Measurements from ENCODE around the gene ATP2B2.

Gene ATP2B2

GRCh38 chr3:10485806-10486205 is 19.6 kb downstream of the ATP2B2 start:
- Histone ChIP-seq H3K36me3 (ENCODE audit: control insufficient read depth in 2 of 2, insufficient read depth in 1 of 2, low read length in 2 of 2) (no peaks in the 10 kb centered on the region), H3K4me1 (ENCODE audit: control insufficient read depth, insufficient read depth, low read length) (no peaks in the 10 kb centered on the region)
- CTCF ChIA-PET, result interaction anchor here (0.8 to 1.0 kb wide), 2 partner anchors 10 to 255 kb away, joined by 3 to 4 read pairs; no protein-coding TSS in a partner anchor

GRCh38 chr3:10485380-10485779 is 20.0 kb downstream of the ATP2B2 start:
- no peaks in the 10 kb centered on the region for H3K9me3 ChIP-seq (ENCODE audit: control insufficient read depth, insufficient read depth, low read depth, low read length)
- no peaks in the 10 kb centered on the region for H3K36me3 ChIP-seq (ENCODE audit: control insufficient read depth in 2 of 2, insufficient read depth in 1 of 2, low read length in 2 of 2)
- no peak overlapping the region for H3K4me3 ChIP-seq (ENCODE audit: low read depth, low read length)
- ChIA-PET POLR2A (no interaction called here), CTCF (interaction anchor here (0.8 kb wide), 1 partner anchor 10 kb away, joined by 4 read pairs; no protein-coding TSS in a partner anchor)
- TF ChIP-seq ZNF514 (tag by site-specific recombination; IDR thresholded peaks at IDR 0.05) (no peak), ZNF596 (tag by site-specific recombination; IDR thresholded peaks at IDR 0.05) (no peak), ZNF112 (tag by site-specific recombination; IDR thresholded peaks at IDR 0.05) (no peak), ZNF146 (tag by site-specific recombination; IDR thresholded peaks at IDR 0.05) (no peak)
- H3K27ac ChIP-seq (ENCODE audit: extremely low read depth, low read depth, low read length), result no peak overlapping the region
- no peaks in the 10 kb centered on the region for H3K4me1 ChIP-seq (ENCODE audit: control insufficient read depth, insufficient read depth, low read length)

More at GRCh38 chr3:10485806-10486205, 19.6 kb downstream of the ATP2B2 start:
- Histone ChIP-seq H3K27ac (ENCODE audit: extremely low read depth, low read depth, low read length) (no peak overlapping the region), H3K9me3 (ENCODE audit: control insufficient read depth, insufficient read depth, low read depth, low read length) (no peaks in the 10 kb centered on the region), H3K4me3 (ENCODE audit: low read depth, low read length) (no peak overlapping the region)
- POLR2A ChIA-PET, result no interaction called here
- TF ChIP-seq KLF9 (tag by site-specific recombination; IDR thresholded peaks at IDR 0.05; ENCODE audit: low read depth) (no peak), ZNF223 (tag by site-specific recombination; IDR thresholded peaks at IDR 0.05) (no peak)

- Histone ChIP-seq H3K4me1 (ENCODE audit: control insufficient read depth, insufficient read depth, low read length) (no peaks in the 10 kb centered on the region), H3K4me3 (ENCODE audit: low read depth, low read length) (no peak overlapping the region), H3K9me3 (ENCODE audit: control insufficient read depth, insufficient read depth, low read depth, low read length) (no peaks in the 10 kb centered on the region), H3K36me3 (ENCODE audit: control insufficient read depth in 2 of 2, insufficient read depth in 1 of 2, low read length in 2 of 2) (no peaks in the 10 kb centered on the region), H3K27ac (ENCODE audit: extremely low read depth, low read depth, low read length) (no peak overlapping the region)
- TF ChIP-seq ZNF266 (tag by site-specific recombination; IDR thresholded peaks at IDR 0.05; ENCODE audit: low read depth) (no peak), ZIC2 (tag by site-specific recombination; IDR thresholded peaks at IDR 0.05) (no peak)
- ChIA-PET CTCF (no interaction called here), POLR2A (no interaction called here)
Observed at GRCh38 chr3:10484709-10485108, 20.7 kb downstream of the ATP2B2 start.

DNA sequence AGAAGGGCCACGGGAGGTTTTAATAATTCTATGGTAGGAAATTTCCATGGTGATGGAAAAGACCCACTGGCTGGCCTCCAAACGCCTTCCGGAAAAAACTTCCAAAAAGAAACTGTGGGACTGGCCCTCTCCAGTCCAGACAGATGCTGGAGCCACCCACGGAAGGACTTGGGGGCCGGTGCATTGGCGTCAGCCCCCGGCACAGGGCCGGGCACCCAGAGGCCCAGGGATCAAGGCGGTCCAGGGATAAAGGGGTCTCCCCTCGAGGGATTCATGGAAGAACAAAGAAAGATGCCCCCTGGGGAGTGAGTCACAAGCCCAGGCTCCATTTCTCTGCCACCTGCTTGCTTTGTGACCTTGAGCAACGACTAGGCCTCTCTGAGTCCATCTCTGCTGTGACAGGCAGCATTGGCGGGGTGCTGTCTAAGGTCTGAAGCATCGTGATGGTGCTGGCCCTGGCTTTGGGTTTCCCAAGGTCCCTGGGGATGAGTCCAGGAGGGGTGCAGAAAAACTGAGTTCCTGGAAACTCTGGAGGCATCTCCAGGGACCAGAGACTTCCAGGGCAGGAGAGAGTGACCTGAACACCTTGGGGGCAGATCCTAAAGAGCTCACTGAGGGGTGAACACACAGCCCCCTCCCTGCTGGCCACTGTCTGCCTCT is 21.6 kb downstream of the ATP2B2 start:
- no peak overlapping the region for H3K27ac ChIP-seq (ENCODE audit: extremely low read depth, low read depth, low read length)
- no peaks in the 10 kb centered on the region for H3K36me3 ChIP-seq (ENCODE audit: control insufficient read depth in 2 of 2, insufficient read depth in 1 of 2, low read length in 2 of 2)
- TF ChIP-seq ZNF157 (tag by site-specific recombination; IDR thresholded peaks at IDR 0.05) (no peak), ZNF394 (tag by site-specific recombination; IDR thresholded peaks at IDR 0.05; ENCODE audit: borderline replicate concordance) (no peak)
- TF ChIP-seq, protein P1, sequence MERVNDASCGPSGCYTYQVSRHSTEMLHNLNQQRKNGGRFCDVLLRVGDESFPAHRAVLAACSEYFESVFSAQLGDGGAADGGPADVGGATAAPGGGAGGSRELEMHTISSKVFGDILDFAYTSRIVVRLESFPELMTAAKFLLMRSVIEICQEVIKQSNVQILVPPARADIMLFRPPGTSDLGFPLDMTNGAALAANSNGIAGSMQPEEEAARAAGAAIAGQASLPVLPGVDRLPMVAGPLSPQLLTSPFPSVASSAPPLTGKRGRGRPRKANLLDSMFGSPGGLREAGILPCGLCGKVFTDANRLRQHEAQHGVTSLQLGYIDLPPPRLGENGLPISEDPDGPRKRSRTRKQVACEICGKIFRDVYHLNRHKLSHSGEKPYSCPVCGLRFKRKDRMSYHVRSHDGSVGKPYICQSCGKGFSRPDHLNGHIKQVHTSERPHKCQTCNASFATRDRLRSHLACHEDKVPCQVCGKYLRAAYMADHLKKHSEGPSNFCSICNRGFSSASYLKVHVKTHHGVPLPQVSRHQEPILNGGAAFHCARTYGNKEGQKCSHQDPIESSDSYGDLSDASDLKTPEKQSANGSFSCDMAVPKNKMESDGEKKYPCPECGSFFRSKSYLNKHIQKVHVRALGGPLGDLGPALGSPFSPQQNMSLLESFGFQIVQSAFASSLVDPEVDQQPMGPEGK (tag by site-specific recombination; IDR thresholded peaks at IDR 0.05), result no peak
- no peak overlapping the region for H3K4me3 ChIP-seq (ENCODE audit: low read depth, low read length)
- no peaks in the 10 kb centered on the region for H3K4me1 ChIP-seq (ENCODE audit: control insufficient read depth, insufficient read depth, low read length)
- ChIA-PET CTCF (no interaction called here), POLR2A (no interaction called here)
- no peaks in the 10 kb centered on the region for H3K9me3 ChIP-seq (ENCODE audit: control insufficient read depth, insufficient read depth, low read depth, low read length)

DNA sequence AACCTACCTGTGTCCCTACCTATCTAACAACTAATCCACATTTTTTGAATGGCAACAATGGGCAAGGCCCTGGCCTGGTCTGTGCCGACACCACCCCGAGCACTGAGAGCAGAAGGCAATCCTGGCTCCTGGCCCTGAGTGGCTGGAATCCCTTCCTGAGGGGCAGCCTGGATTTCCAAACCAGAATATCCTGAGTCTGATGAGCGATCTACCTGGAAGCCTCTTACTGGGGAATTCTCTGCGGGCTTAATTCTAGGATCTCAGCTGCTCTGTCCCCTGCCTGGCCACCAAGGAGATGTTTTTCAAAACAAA is 22.1 kb downstream of the ATP2B2 start:
- ChIA-PET POLR2A (no interaction called here), CTCF (no interaction called here)
- TF ChIP-seq YY2 (tag by site-specific recombination; IDR thresholded peaks at IDR 0.05) (no peak), ZNF513 (tag by site-specific recombination; IDR thresholded peaks at IDR 0.05) (no peak), ZNF585B (tag by site-specific recombination; IDR thresholded peaks at IDR 0.05) (no peak), ZNF76 (tag by site-specific recombination; IDR thresholded peaks at IDR 0.05; ENCODE audit: borderline replicate concordance, low read depth) (no peak), ZNF791 (tag by site-specific recombination; IDR thresholded peaks at IDR 0.05) (no peak)

More for the DNA sequence above, 22.1 kb downstream of the ATP2B2 start:
- H3K4me1 ChIP-seq (ENCODE audit: control insufficient read depth, insufficient read depth, low read length), result no peaks in the 10 kb centered on the region
- no peaks in the 10 kb centered on the region for H3K36me3 ChIP-seq (ENCODE audit: control insufficient read depth in 2 of 2, insufficient read depth in 1 of 2, low read length in 2 of 2)
- no peaks in the 10 kb centered on the region for H3K9me3 ChIP-seq (ENCODE audit: control insufficient read depth, insufficient read depth, low read depth, low read length)
- no peak overlapping the region for H3K27ac ChIP-seq (ENCODE audit: extremely low read depth, low read depth, low read length)
- no peak overlapping the region for H3K4me3 ChIP-seq (ENCODE audit: low read depth, low read length)
